ENCODE measurements around the gene ESR2.

GRCh38 chr14:64095620-64096019 lies 198.6 kb downstream of the ESR2 start:
- TF ChIP-seq CTCF (conservative IDR thresholded peaks at IDR 0.05 in 1 of 2, IDR thresholded peaks at IDR 0.05 in 1 of 2; ENCODE audit: extremely low read depth in 1 of 2, insufficient read depth in 1 of 2, low read depth in 1 of 2, low read length in 2 of 2) (no peak), EZH2 (IDR thresholded peaks at IDR 0.05; ENCODE audit: borderline replicate concordance, low read length) (no peak)

Measured in mammary epithelial cell (primary cell).